ENCODE data around the gene RPGR.

The RPGR gene

GRCh38 chrX:38260231-38260630 lies 67.1 kb downstream of the RPGR start:
- Mint-ChIP-seq H3K27me3 (no peaks in the 10 kb centered on the region), H3K36me3 (no peaks in the 10 kb centered on the region), H3K27ac (no peak overlapping the region), H3K9me3 (ENCODE audit: low read depth) (no peaks in the 10 kb centered on the region), H3K4me1 (ENCODE audit: low read depth) (no peaks in the 10 kb centered on the region), H3K4me3 (no peak overlapping the region)

GRCh38 chrX:38256019-38256418 lies 71.3 kb downstream of the RPGR start:
- Mint-ChIP-seq H3K4me1 (ENCODE audit: low read depth) (no peaks in the 10 kb centered on the region), H3K36me3 (no peaks in the 10 kb centered on the region), H3K27me3 (peaks cover 2% of the 10 kb centered on the region), H3K4me3 (no peak overlapping the region), H3K9me3 (ENCODE audit: low read depth) (no peaks in the 10 kb centered on the region), H3K27ac (no peak overlapping the region)

- Mint-ChIP-seq H3K27ac (no peak overlapping the region), H3K27me3 (peaks cover 2% of the 10 kb centered on the region), H3K4me1 (ENCODE audit: low read depth) (no peaks in the 10 kb centered on the region), H3K4me3 (no peak overlapping the region), H3K36me3 (no peaks in the 10 kb centered on the region), H3K9me3 (ENCODE audit: low read depth) (no peaks in the 10 kb centered on the region)
Measured at GRCh38 chrX:38249965-38250364, 77.3 kb downstream of the RPGR start.

GRCh38 chrX:38247051-38247450 lies 80.3 kb downstream of the RPGR start:
- Mint-ChIP-seq H3K9me3 (ENCODE audit: low read depth) (no peaks in the 10 kb centered on the region), H3K27me3 (no peaks in the 10 kb centered on the region), H3K27ac (no peak overlapping the region), H3K4me1 (ENCODE audit: low read depth) (no peaks in the 10 kb centered on the region), H3K36me3 (no peaks in the 10 kb centered on the region), H3K4me3 (no peak overlapping the region)

GRCh38 chrX:38240541-38240940 lies 86.8 kb downstream of the RPGR start:
- H3K9me3 Mint-ChIP-seq (ENCODE audit: low read depth) = no peaks in the 10 kb centered on the region
- no peaks in the 10 kb centered on the region for H3K36me3 Mint-ChIP-seq
- no peaks in the 10 kb centered on the region for H3K4me1 Mint-ChIP-seq (ENCODE audit: low read depth)
- H3K4me3 Mint-ChIP-seq = no peak overlapping the region
- H3K27me3 Mint-ChIP-seq = peaks cover 3% of the 10 kb centered on the region
- H3K27ac Mint-ChIP-seq = no peak overlapping the region

- Mint-ChIP-seq H3K36me3 (no peaks in the 10 kb centered on the region), H3K4me1 (ENCODE audit: low read depth) (no peaks in the 10 kb centered on the region), H3K27me3 (peaks cover 3% of the 10 kb centered on the region), H3K9me3 (ENCODE audit: low read depth) (no peaks in the 10 kb centered on the region), H3K27ac (no peak overlapping the region), H3K4me3 (no peak overlapping the region)
Measured at GRCh38 chrX:38236901-38237615, 90.3 kb downstream of the RPGR start.

GRCh38 chrX:38233891-38234667 lies 93.2 kb downstream of the RPGR start:
- H3K4me1 Mint-ChIP-seq (ENCODE audit: low read depth) = no peaks in the 10 kb centered on the region
- no peak overlapping the region for H3K4me3 Mint-ChIP-seq
- no peak overlapping the region for H3K27ac Mint-ChIP-seq
- H3K27me3 Mint-ChIP-seq = peaks cover 2% of the 10 kb centered on the region
- no peaks in the 10 kb centered on the region for H3K36me3 Mint-ChIP-seq
- no peaks in the 10 kb centered on the region for H3K9me3 Mint-ChIP-seq (ENCODE audit: low read depth)

- H3K27me3 Mint-ChIP-seq = no peaks in the 10 kb centered on the region
- no peaks in the 10 kb centered on the region for H3K9me3 Mint-ChIP-seq (ENCODE audit: low read depth)
- no peak overlapping the region for H3K4me3 Mint-ChIP-seq
- no peaks in the 10 kb centered on the region for H3K4me1 Mint-ChIP-seq (ENCODE audit: low read depth)
- no peaks in the 10 kb centered on the region for H3K36me3 Mint-ChIP-seq
- H3K27ac Mint-ChIP-seq = no peak overlapping the region
Measured at GRCh38 chrX:38232079-38232686, 95.1 kb downstream of the RPGR start.

- H3K36me3 Mint-ChIP-seq = no peaks in the 10 kb centered on the region
- H3K4me3 Mint-ChIP-seq = no peak overlapping the region
- H3K9me3 Mint-ChIP-seq (ENCODE audit: low read depth) = no peaks in the 10 kb centered on the region
- peaks cover 4% of the 10 kb centered on the region for H3K27me3 Mint-ChIP-seq
- peaks cover 6% of the 10 kb centered on the region for H3K4me1 Mint-ChIP-seq (ENCODE audit: low read depth)
- no peak overlapping the region for H3K27ac Mint-ChIP-seq
Measured at GRCh38 chrX:38225093-38225492, 102.2 kb downstream of the RPGR start.

GRCh38 chrX:38224160-38224559 lies 103.1 kb downstream of the RPGR start:
- peaks cover 10% of the 10 kb centered on the region for H3K4me1 Mint-ChIP-seq (ENCODE audit: low read depth)
- no peak overlapping the region for H3K27ac Mint-ChIP-seq
- H3K36me3 Mint-ChIP-seq = no peaks in the 10 kb centered on the region
- H3K9me3 Mint-ChIP-seq (ENCODE audit: low read depth) = no peaks in the 10 kb centered on the region
- peaks cover 5% of the 10 kb centered on the region for H3K27me3 Mint-ChIP-seq
- H3K4me3 Mint-ChIP-seq = no peak overlapping the region

GRCh38 chrX:38221391-38221929 lies 105.8 kb downstream of the RPGR start:
- H3K36me3 Mint-ChIP-seq = no peaks in the 10 kb centered on the region
- H3K27me3 Mint-ChIP-seq = peaks cover 6% of the 10 kb centered on the region
- peaks cover 10% of the 10 kb centered on the region for H3K4me1 Mint-ChIP-seq (ENCODE audit: low read depth)
- H3K9me3 Mint-ChIP-seq (ENCODE audit: low read depth) = no peaks in the 10 kb centered on the region
- H3K27ac Mint-ChIP-seq = no peak overlapping the region
- peak overlapping the region; percentile 42 for H3K4me3 Mint-ChIP-seq

GRCh38 chrX:38220415-38221390 lies 106.6 kb downstream of the RPGR start, which contains the start of gene SRPX:
SRPX (minus strand) TSS chrX:38220871; CDS start chrX:38220792, 79 bp downstream.
- peaks cover 6% of the 10 kb centered on the region for H3K27me3 Mint-ChIP-seq

GRCh38 chrX:38220024-38220414 lies 107.3 kb downstream of the RPGR start:
- Mint-ChIP-seq H3K9me3 (ENCODE audit: low read depth) (no peaks in the 10 kb centered on the region), H3K36me3 (no peaks in the 10 kb centered on the region), H3K4me3 (no peak overlapping the region), H3K27me3 (peaks cover 6% of the 10 kb centered on the region), H3K4me1 (ENCODE audit: low read depth) (peaks cover 10% of the 10 kb centered on the region), H3K27ac (no peak overlapping the region)

More at GRCh38 chrX:38220415-38221390, 106.6 kb downstream of the RPGR start, which contains the start of gene SRPX:
- H3K27ac Mint-ChIP-seq = no peak within 1 kb of the TSS
- no peaks in the 10 kb centered on the region for H3K9me3 Mint-ChIP-seq (ENCODE audit: low read depth)
- H3K4me1 Mint-ChIP-seq (ENCODE audit: low read depth) = peaks cover 10% of the 10 kb centered on the region
- H3K36me3 Mint-ChIP-seq = no peaks in the 10 kb centered on the region
- peak within 1 kb of the TSS; percentile 42 for H3K4me3 Mint-ChIP-seq

All from activated naive CD8-positive, alpha-beta T cell (primary cell).